Thyroid gland (tissue), 4 donors: ENCODE measurements around the gene CPNE2. TPM values are rescaled to one million over a fixed set of nuclear protein-coding genes. Genes with fewer than 3 reads are reported as not detected.

Experiments
- DNase-seq, 2 donors: peaks; one replicate each; pipeline ENCODE4 v3.0.0-alpha.2; 2019
- H3K27ac ChIP-seq, 3 donors: fragments of 200-600 bp; sonication (generic); 1 replicate in 2 of 3; 2 replicates in 1 of 3; pipeline ENCODE4 v1.5.1; 2016 to 2019; ENCODE audit warnings: mild to moderate bottlenecking in 1 of 3, moderate library complexity in 1 of 3
- H3K27me3 ChIP-seq: fragments of 200-600 bp; sonication (generic); one replicate; pipeline ENCODE4 v1.5.1; 2019
- H3K36me3 ChIP-seq, 2 donors: fragments of 200-600 bp; sonication (generic); one replicate each; pipeline ENCODE4 v1.5.1; 2016 to 2019
- H3K4me1 ChIP-seq, 2 donors: fragments of 200-600 bp; sonication (generic); one replicate each; pipeline ENCODE4 v1.5.1; 2017 to 2019
- H3K4me3 ChIP-seq, 3 donors: fragments of 200-600 bp; sonication (generic); replicated peaks in 1 of 3; 1 replicate in 2 of 3; 2 replicates in 1 of 3; pipeline ENCODE4 v1.5.1; 2016; ENCODE audit warnings: mild to moderate bottlenecking in 1 of 3
- H3K9me3 ChIP-seq: fragments of 200-600 bp; sonication (generic); one replicate; pipeline ENCODE4 v1.5.1; 2017
- CTCF ChIP-seq, 6 experiments: fragments of 200-600 bp in 3 of 6; fragments of 450-650 bp in 3 of 6; sonication (generic) in 3 of 6; IDR thresholded peaks; one replicate each; pipeline ENCODE4 v1.5.1; 2016 to 2019; ENCODE audit warnings: antibody characterized with exemption in 6 of 6, mild to moderate bottlenecking in 2 of 6, inconsistent platforms in 1 of 6, moderate library complexity in 1 of 6
- POLR2A ChIP-seq, 2 donors: fragments of 450-650 bp; IDR thresholded peaks; one replicate each; pipeline ENCODE4 v1.6.1; 2017; ENCODE audit warnings: antibody characterized with exemption in 2 of 2, mild to moderate bottlenecking in 2 of 2, moderate library complexity in 1 of 2
- WGBS, 2 donors: methylation state at CpG; one replicate each; pipeline ENCODE4 v1.1.5; 2017; 5-methylcytosine and 5-hydroxymethylcytosine counted together
- intact Hi-C: fragments of 100-400 bp; cut with DNase I; formaldehyde crosslinking; loops from one replicate; pipeline ENCODE4 v1.15.1; 2023
- total RNA-seq, 4 donors: library from RNA; depleted of rRNA; stranded (reverse); fragments of >200 nt; gene quantifications; one replicate each; pipeline ENCODE4 v1.2.3, GENCODE V29; 2016

CPNE2 gene
- total RNA-seq: 10 to 100 TPM; 26.6 to 33.3 (median 29.2) TPM

- Histone ChIP-seq H3K9me3 (no peaks in the 10 kb centered on the region), H3K36me3 (no peaks in the 10 kb centered on the region), H3K4me1 (peaks cover 20 to 27% of the 10 kb centered on the region in 2 donors), H3K4me3 (peak within 1 kb of the TSS in 2 of 3 donors; percentile 53 to 55), H3K27ac (peak within 1 kb of the TSS in 2 of 3 donors; percentile 69 to 75), H3K27me3 (no peaks in the 10 kb centered on the region)
- 4 to 7% methylated on average over 13 to 22 of the region's 100 CpGs for WGBS, 2 donors
- peak; percentile 66 to 70 for DNase-seq
- no peak for TF ChIP-seq CTCF (IDR thresholded peaks at IDR 0.05)
- TF ChIP-seq POLR2A (IDR thresholded peaks at IDR 0.05): peak in 1 of 2 donors; percentile 57
- intact Hi-C loops: no loop called here
These were observed at the start of gene CPNE2 for GRCh38 chr16:57091975-57092785. CPNE2 (plus strand) TSS chr16:57092583; CDS start chr16:57110743, 18,160 bp downstream.

- WGBS, 2 donors: 90 to 91% methylated on average over 9 of the region's 9 CpGs
- Histone ChIP-seq H3K27ac (no peak overlapping the region), H3K4me1 (no peaks in the 10 kb centered on the region), H3K9me3 (no peaks in the 10 kb centered on the region), H3K27me3 (no peaks in the 10 kb centered on the region), H3K4me3 (no peak overlapping the region), H3K36me3 (no peaks in the 10 kb centered on the region)
- TF ChIP-seq POLR2A (IDR thresholded peaks at IDR 0.05) (no peak), CTCF (IDR thresholded peaks at IDR 0.05) (no peak)
- intact Hi-C loops: loop anchor here (10.0 kb wide), 1 partner anchor 178 kb away; the partner anchor contains the start of gene SLC12A3
- no peak for DNase-seq
These were observed 49.1 kb upstream of the CPNE2 start for GRCh38 chr16:57043248-57043647.

GRCh38 chr16:57044931-57045693, 47.3 kb upstream of the CPNE2 start:
- intact Hi-C loops: loop anchor here (10.0 kb wide), 1 partner anchor 180 kb away; the partner anchor contains the start of gene SLC12A3
- Histone ChIP-seq H3K4me3 (no peak overlapping the region), H3K4me1 (no peaks in the 10 kb centered on the region), H3K27ac (no peak overlapping the region), H3K9me3 (no peaks in the 10 kb centered on the region), H3K27me3 (no peaks in the 10 kb centered on the region), H3K36me3 (no peaks in the 10 kb centered on the region)
- WGBS, 2 donors: 76 to 78% methylated on average over 12 of the region's 12 CpGs
- DNase-seq: no peak
- TF ChIP-seq CTCF (IDR thresholded peaks at IDR 0.05) (no peak), POLR2A (IDR thresholded peaks at IDR 0.05) (no peak)

- WGBS, 2 donors: 29 to 37% methylated on average over 11 to 12 of the region's 13 CpGs
- no peak overlapping the region for H3K27ac ChIP-seq
- no peaks in the 10 kb centered on the region for H3K36me3 ChIP-seq
- intact Hi-C loops: loop anchor here (10.0 kb wide), 1 partner anchor 181 kb away; the partner anchor contains the start of gene SLC12A3
- no peaks in the 10 kb centered on the region for H3K4me1 ChIP-seq
- TF ChIP-seq POLR2A (IDR thresholded peaks at IDR 0.05) (no peak), CTCF (IDR thresholded peaks at IDR 0.05) (peak in 3 of 6 experiments; percentile 42 to 53 (median 48))
- no peaks in the 10 kb centered on the region for H3K27me3 ChIP-seq
- peak; percentile 58 to 64 for DNase-seq
- no peaks in the 10 kb centered on the region for H3K9me3 ChIP-seq
- no peak overlapping the region for H3K4me3 ChIP-seq
These were observed 46.5 kb upstream of the CPNE2 start for GRCh38 chr16:57045694-57046381.
